HG03439 (cell line): ENCODE measurements around the gene ANO4.

Source experiments
- ATAC-seq: cut with Tn5 transposase; IDR thresholded peaks from one replicate; pipeline ENCODE4 v1.9.1; 2021; ENCODE audit warnings: mild to moderate bottlenecking, moderate library complexity; ENCODE audit not compliant: unreplicated experiment

The ANO4 gene

DNA sequence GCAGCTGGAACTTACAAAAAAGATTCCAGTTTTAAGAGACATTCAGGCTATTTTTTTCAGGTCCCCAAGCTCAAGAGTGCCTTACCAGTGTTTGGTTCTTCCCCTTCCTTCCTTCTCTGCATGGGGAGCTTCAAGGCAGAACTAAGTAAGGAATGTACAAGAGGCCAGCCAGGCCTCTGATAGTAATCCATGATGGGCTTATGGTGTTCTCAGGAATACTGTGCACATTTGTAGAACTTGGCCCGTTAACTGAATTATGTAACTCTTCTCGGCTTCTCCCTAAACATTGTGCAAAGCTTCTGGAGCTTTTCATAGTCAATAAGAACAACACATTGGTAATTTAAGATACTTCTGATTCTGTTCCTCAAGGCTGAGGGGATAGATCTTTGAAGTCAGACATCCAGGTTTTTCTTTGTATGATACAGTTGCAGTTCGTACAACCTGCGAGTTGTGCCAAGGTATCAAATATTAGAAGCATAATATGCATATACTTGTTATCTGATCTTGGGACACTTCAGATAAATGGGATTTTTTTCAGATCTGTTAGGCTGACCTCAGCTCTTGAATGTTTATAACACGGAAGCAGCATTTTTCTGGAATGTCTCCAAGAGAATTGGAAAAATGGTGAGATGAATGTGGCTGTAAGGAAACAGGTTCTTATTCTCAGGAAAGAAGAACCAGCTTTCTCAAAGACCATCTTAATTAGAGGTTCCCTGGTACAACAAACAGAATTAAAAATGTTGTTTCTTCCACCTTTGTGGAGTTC, 148.6 kb downstream of the ANO4 start:
- ATAC-seq, result no peak

DNA sequence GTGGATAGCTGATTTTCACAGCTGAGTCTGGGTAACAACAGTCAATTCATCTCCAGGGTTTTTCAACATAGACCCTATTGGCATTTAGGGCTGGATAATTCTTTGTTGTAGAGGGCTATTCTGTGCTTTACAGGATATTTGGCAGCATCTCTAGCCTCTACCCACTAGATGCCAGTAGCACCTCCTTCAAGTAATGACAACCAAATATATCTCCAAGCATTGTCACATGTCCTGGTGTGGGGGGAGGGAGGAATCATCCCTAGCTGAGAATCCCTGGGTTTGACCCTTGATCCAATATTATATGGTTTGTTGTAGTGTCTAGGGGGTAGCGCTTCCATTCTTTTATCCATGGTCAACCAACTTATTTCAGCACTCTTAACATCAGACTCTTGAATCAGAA, 157.2 kb downstream of the ANO4 start:
- no peak for ATAC-seq

DNA sequence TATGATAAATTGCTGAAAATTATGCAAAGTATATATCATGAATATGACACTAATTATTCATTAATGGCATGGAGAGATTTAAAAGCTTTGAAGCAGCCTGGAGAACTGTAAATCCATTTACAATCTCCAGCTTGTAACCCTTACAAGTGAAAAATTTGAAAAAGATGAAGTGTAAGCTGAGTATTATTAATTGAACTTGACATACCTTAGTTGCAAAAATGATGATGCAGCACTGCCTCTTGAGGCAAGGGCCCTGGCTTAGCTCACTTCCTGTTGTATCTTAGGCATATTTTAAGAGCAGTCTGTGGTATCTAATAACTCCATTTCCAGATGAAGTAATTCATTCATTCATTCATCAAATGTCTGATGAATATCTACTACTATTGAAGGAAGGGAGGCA, 158.6 kb downstream of the ANO4 start:
- no peak for ATAC-seq

- ATAC-seq, result no peak
Measured at GRCh38 chr12:100953677-100954076, 159.1 kb downstream of the ANO4 start.

- no peak for ATAC-seq
Measured at GRCh38 chr12:100954118-100954517, 159.5 kb downstream of the ANO4 start.

DNA sequence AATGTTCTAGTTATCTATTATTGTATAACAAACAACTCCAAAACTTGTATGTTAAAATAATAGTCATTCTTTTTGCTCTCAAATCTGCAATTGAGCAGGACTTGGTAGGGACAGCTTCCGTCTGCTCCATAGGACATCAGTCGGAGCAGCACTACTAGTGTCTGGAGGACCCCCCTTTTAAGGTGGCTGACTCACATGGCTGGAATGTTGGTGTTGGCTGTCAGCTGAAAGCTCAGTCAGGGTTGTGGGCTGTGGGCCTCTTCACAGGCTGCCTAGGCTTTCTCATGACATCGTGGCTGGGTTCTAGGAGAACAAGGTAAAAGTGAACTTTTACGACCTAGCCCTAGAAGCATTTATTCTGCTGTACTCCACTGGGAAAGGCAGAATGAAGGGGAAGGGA, 160.6 kb downstream of the ANO4 start:
- no peak for ATAC-seq

- no peak for ATAC-seq
Measured at GRCh38 chr12:100956311-100956852, 161.8 kb downstream of the ANO4 start.

- ATAC-seq, result no peak
Measured at GRCh38 chr12:100959481-100959880, 164.9 kb downstream of the ANO4 start.

DNA sequence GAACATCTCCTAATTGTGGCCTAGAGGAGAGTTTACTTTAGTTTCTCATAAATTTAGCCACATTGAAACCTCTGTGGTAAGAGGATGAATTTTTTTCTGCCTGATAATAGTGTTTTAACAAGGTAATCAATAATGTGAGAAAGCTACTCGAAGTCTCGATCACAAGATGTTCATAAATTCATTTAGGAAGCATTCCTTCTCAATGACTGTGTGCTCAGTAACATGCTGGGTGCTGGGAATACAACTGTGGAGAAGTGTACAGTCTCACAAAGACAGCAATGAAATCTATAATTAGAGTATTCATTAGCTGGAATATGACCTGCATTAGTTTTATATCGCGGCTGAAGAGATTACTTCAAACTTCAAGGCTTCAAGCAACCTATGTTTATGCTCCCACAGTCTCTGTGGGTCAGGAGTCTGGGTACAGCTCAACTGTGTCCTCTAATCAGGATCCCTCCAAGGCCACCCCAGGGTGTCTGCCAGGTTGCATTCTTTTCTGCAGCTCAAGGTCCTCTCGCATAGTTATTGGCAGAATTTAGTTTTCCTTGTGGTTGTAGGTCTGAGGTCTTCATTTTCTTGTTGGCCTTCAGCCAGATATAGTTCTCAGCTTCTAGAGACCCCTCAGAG, 167.6 kb downstream of the ANO4 start:
- ATAC-seq, result no peak

- ATAC-seq, result no peak
Measured at GRCh38 chr12:100963381-100963780, 168.8 kb downstream of the ANO4 start.

DNA sequence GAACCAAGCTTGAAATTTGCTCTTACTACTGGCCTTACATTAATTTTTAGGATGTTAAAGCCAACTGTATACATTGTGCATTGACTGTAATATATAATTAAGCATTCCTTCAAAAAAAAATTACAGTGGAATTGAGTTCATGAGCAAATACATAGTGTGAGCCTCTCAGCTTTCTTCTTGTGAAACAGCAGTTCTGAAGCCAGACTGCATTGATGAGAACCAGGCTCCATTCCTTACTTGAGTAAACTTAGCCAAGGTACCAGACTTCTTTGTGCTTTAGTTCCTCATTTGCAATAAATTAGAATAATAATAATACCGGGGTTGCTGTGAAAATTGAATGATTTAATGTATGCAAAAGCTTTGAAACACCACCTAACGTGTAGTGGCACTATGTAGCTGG, 169.5 kb downstream of the ANO4 start:
- ATAC-seq, result no peak

GRCh38 chr12:100967189-100967588, 172.6 kb downstream of the ANO4 start:
- no peak for ATAC-seq

DNA sequence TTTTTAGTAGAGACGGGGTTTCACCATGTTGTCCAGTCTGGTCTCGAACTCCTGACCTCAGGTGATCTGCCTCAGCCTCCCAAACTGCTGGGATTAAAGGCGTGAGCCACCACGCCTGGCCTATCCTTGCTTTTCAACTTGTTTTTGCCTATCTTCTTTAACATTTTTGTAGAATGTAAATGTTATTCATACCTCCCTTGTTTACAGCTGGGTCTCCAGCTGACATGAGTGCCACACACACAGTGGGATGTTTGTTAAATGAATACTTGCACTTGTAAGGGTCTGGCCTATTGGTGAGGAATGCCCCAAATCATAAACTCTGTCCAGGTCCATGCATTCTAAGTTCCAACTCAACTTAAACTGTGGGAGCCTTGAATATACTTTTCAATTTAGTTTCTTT, 176.3 kb downstream of the ANO4 start:
- ATAC-seq, result no peak

DNA sequence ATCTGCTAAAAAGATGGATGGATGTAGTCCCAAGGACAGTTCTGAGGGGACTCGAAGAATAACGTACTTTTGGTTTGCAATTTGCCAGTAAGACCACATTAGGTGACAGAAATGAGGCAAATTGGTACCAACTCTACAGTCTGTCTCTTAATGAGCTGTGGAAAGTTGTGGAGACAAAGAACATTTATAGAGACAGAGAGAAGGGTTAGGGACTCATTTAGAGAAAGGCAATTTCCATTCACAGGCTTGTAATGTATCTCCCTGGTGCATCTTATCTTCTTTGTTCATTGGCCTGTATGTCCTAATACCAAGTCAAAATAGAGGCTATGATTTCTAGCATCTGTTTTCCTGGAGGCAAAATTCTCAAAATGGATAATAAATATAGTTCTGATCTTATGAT, 177.5 kb downstream of the ANO4 start:
- ATAC-seq, result no peak

- ATAC-seq, result no peak
Measured at GRCh38 chr12:100974341-100974740, 179.8 kb downstream of the ANO4 start.

DNA sequence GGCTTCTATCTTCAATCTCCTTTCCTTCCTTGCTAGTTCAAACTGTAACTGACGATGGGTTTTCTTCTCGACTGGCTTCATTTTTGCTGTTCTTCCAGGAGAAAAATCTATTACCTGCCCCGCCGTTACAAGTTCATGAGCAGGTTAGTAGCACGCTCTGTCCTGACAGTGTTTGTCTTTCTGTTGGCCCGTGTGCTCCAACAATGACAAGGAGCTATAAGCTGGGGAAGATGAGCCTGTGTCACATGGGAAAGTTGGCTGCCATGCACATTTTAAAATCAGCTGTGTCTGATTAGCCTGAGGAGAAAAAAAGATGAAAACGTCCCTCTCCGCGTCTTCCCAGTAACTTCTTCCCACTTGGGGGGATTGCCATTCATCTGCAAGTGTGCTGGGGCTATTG, 180.2 kb downstream of the ANO4 start:
- ATAC-seq, result no peak

GRCh38 chr12:100976735-100977134, 182.2 kb downstream of the ANO4 start:
- no peak for ATAC-seq

- no peak for ATAC-seq
Measured at GRCh38 chr12:100980856-100981255, 186.3 kb downstream of the ANO4 start.

DNA sequence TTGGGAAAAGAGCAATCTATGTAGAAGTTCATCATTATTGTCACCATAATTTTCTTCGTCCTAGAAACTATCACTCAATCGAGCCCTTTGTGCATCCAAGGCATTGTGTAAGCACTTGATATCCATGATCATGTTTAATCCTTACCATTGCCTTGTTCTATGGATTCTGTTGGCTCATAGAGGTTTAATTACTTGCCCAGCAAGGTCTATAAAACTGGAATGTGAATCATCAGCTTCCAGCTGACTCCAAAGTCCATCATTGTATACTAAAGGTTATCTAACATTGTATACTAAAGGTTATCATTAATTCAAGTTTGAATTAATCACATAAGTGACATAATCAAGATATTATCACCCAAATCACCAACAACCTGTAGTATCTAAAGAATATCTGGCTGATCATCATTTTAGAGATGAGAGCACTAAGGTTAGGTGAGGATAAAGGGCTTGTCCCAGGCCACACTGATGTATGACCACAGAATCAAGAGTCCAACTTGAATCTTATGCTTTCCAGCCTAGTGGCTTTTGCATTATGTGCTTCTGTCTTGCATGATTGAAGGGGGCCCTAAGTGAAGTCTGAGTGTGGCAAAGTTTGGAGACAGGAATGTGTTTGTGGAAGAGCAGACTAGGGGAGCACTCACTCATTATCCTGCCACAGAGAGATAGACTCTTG, 188.1 kb downstream of the ANO4 start:
- no peak for ATAC-seq

DNA sequence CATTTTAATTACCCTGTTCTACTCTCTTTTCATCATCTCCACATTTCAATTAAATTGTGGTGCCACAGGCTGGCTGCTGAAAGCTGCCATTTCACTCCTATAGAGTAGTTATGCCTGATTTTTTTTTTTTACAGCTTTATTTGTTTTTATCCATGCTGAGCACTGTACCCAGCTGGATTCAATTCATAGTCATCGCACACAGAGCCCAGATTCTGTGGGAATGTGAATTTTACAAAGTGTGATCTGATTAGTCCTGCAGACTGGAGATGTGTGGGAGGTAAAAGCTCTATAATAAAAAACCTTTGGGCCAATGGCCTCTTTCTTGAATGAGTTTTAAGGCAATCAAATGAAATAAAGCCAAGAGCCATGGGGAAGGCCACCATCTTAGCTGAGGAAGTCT, 190.2 kb downstream of the ANO4 start:
- no peak for ATAC-seq

DNA sequence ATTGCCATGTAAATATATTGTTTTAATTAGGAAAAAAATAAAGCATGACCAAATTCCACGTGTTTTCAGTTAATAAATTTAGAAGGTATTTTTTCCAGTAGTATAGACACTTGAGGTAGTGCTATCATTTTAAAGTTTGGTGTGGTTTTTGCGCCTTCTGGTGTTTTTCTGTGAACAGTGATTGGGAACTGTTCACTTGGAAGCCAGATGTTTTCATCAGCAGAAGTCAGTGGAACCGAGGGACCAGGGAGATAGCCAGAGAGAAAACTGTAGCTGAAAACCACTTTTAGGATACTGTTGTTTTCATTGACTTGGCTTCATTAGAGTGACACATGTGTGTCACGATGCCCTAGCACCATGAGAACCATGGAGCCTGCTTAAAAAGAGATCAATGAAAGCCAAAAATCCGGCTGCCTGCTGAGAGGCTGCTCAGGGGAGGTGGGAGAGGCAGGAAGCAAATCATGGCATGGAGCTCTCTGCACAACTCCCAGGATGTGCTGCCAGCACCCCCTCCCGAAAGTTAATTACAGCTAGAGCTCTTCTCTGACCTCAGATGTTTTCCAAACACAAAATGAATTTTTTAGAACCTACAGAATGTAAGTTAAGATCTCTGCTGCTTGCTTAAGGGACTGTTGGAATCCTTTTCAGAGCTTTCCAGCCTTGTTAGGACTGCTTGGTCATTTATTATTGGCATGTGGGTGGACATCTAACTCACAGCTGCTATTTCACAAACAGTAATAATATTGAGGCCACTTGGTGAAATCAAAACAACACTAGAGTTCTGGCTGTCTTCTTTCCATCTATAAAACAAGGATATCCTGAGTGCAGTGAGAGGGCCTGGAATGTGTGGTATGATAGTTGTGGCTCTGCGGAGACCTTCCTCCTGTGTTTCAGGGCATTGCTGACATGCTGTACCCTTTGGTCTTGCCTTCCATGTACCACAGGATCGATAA, 192.3 kb downstream of the ANO4 start:
- ATAC-seq, result no peak
